MCF 10A (cell line): ENCODE measurements around the gene ARHGAP24. TPM values are rescaled to one million over a fixed set of nuclear protein-coding genes. Genes with fewer than 3 reads are reported as not detected.

Source experiments
- BruUV-seq: library from RNA; stranded (reverse); fragments of 400-500 nt; replicated peaks from 2 replicates; lab custom pipeline; 2021; lab: Mats Ljungman, UMichigan
- CTCF ChIA-PET: fragments of 300-600 bp; sonication (Branson Sonifier 250); formaldehyde crosslinking; extraction: SDS; loops from one replicate; lab custom pipeline; 2021; ENCODE audit warnings: antibody characterized with exemption, inconsistent platforms; lab: Yijun Ruan, JAX
- POLR2A ChIA-PET: fragments of 300-600, 350-650 bp; sonication (Branson Sonifier 250); formaldehyde crosslinking; extraction: SDS; loops from one replicate; lab custom pipeline; 2020; ENCODE audit warnings: antibody characterized with exemption, inconsistent platforms; lab: Yijun Ruan, JAX
- DNase-seq: peaks from one replicate; pipeline ENCODE4 v3.0.0-alpha.2; 2018; ENCODE audit not compliant: unreplicated experiment
- H3K27ac Mint-ChIP-seq: one replicate; pipeline ENCODE4 v1.8.0; 2022; ENCODE audit warnings: mild to moderate bottlenecking, low read depth, mixed read lengths; ENCODE audit not compliant: unreplicated experiment
- H3K27me3 Mint-ChIP-seq: one replicate; pipeline ENCODE4 v1.8.0; 2022; ENCODE audit warnings: mixed read lengths; ENCODE audit not compliant: insufficient read depth, unreplicated experiment
- H3K36me3 Mint-ChIP-seq: one replicate; pipeline ENCODE4 v1.8.0; 2022; ENCODE audit warnings: mild to moderate bottlenecking, moderate library complexity, mixed read lengths; ENCODE audit not compliant: insufficient read depth, unreplicated experiment
- H3K4me1 Mint-ChIP-seq: one replicate; pipeline ENCODE4 v1.8.0; 2022; ENCODE audit warnings: mixed read lengths; ENCODE audit not compliant: insufficient read depth, unreplicated experiment
- H3K4me3 Mint-ChIP-seq: one replicate; pipeline ENCODE4 v1.8.0; 2022; ENCODE audit warnings: mild to moderate bottlenecking, moderate library complexity, mixed read lengths; ENCODE audit not compliant: unreplicated experiment
- H3K9me3 Mint-ChIP-seq: one replicate; pipeline ENCODE4 v1.8.0; 2022; ENCODE audit warnings: mixed read lengths; ENCODE audit not compliant: unreplicated experiment
- CTCF ChIP-seq: fragments of 200-600 bp; IDR thresholded peaks from one replicate; pipeline ENCODE4 v1.8.0; 2022; ENCODE audit warnings: antibody characterized with exemption, mild to moderate bottlenecking; ENCODE audit not compliant: unreplicated experiment
- intact Hi-C: fragments of 100-400 bp; cut with micrococcal nuclease; formaldehyde crosslinking; loops from 2 replicates; pipeline ENCODE4 v1.14.1; 2022
- total RNA-seq: library from RNA; stranded (reverse); gene quantifications from 2 replicates; pipeline ENCODE4 v1.2.3, GENCODE V29; 2022

The ARHGAP24 gene
- total RNA-seq, 1 experiment from 2014 or later, result 2.6 TPM

- Mint-ChIP-seq H3K4me1 (peaks cover 19% of the 10 kb centered on the region), H3K27me3 (no peaks in the 10 kb centered on the region), H3K27ac (no peak overlapping the region), H3K36me3 (no peaks in the 10 kb centered on the region), H3K4me3 (no peak overlapping the region), H3K9me3 (no peaks in the 10 kb centered on the region)
- BruUV-seq, result no TSS peak
- intact Hi-C loops, result no loop called here
- peak; percentile 58 for DNase-seq
- ChIA-PET CTCF (interaction anchor here (0.5 to 0.7 kb wide), 2 partner anchors 72 to 255 kb away, joined by 3 read pairs; no protein-coding TSS in a partner anchor), POLR2A (interaction anchor here (1.0 to 4.0 kb wide), 3 partner anchors 8 to 14 kb away, joined by 5 to 22 read pairs (median 6); partner anchors contain the start of gene ARHGAP24)
- TF ChIP-seq CTCF, result no peak
Observed at GRCh38 chr4:85489273-85489981, 14.5 kb downstream of the ARHGAP24 start.

- no peak for DNase-seq
- no TSS peak for BruUV-seq
- ChIA-PET CTCF (interaction anchor here (0.6 kb wide), 2 partner anchors 256 to 912 kb away, joined by 3 read pairs; no protein-coding TSS in a partner anchor), POLR2A (interaction anchor here (4.0 kb wide), 1 partner anchor 16 kb away, joined by 22 read pairs; the partner anchor contains the start of gene ARHGAP24)
- Mint-ChIP-seq H3K4me3 (no peak overlapping the region), H3K4me1 (peaks cover 21% of the 10 kb centered on the region), H3K36me3 (no peaks in the 10 kb centered on the region), H3K27me3 (no peaks in the 10 kb centered on the region), H3K27ac (no peak overlapping the region), H3K9me3 (no peaks in the 10 kb centered on the region)
- TF ChIP-seq CTCF, result no peak
- intact Hi-C loops, result no loop called here
Observed at GRCh38 chr4:85491527-85491926, 16.6 kb downstream of the ARHGAP24 start.

GRCh38 chr4:85492336-85492735 is 17.4 kb downstream of the ARHGAP24 start:
- POLR2A ChIA-PET, result no interaction called here
- no TSS peak for BruUV-seq
- no peak for TF ChIP-seq CTCF

GRCh38 chr4:85495621-85496020 is 20.7 kb downstream of the ARHGAP24 start:
- intact Hi-C loops, result no loop called here
- peak overlapping the region; percentile 39 for H3K4me3 Mint-ChIP-seq
- POLR2A ChIA-PET, result interaction anchor here (1.0 to 6.4 kb wide), 2 partner anchors 18 to 21 kb away, joined by 3 to 37 read pairs; partner anchors contain the start of gene ARHGAP24
- no peaks in the 10 kb centered on the region for H3K36me3 Mint-ChIP-seq
- CTCF ChIA-PET, result interaction anchor here (3.4 kb wide), 1 partner anchor 20 kb away, joined by 15 read pairs; the partner anchor contains the start of gene ARHGAP24
- H3K27ac Mint-ChIP-seq, result peak overlapping the region; percentile 26
- DNase-seq, result peak; percentile 24
- no TSS peak for BruUV-seq
- H3K9me3 Mint-ChIP-seq, result no peaks in the 10 kb centered on the region
- no peaks in the 10 kb centered on the region for H3K27me3 Mint-ChIP-seq
- no peak for TF ChIP-seq CTCF
- H3K4me1 Mint-ChIP-seq, result peaks cover 29% of the 10 kb centered on the region

More at GRCh38 chr4:85492336-85492735, 17.4 kb downstream of the ARHGAP24 start:
- H3K27me3 Mint-ChIP-seq, result no peaks in the 10 kb centered on the region
- no peak overlapping the region for H3K27ac Mint-ChIP-seq
- CTCF ChIA-PET, result interaction anchor here (0.6 kb wide), 1 partner anchor 255 kb away, joined by 3 read pairs; no protein-coding TSS in a partner anchor
- no peaks in the 10 kb centered on the region for H3K9me3 Mint-ChIP-seq
- peaks cover 23% of the 10 kb centered on the region for H3K4me1 Mint-ChIP-seq
- H3K36me3 Mint-ChIP-seq, result no peaks in the 10 kb centered on the region
- intact Hi-C loops, result no loop called here
- DNase-seq, result no peak
- no peak overlapping the region for H3K4me3 Mint-ChIP-seq
